Epithelial cell of esophagus (primary cell): ENCODE measurements around the gene SLC7A9.

Experiments
- DNase-seq: peaks from one replicate; pipeline ENCODE4 v3.0.0; 2010; ENCODE audit warnings: low read depth
- H3K4me3 ChIP-seq: 2 replicates; pipeline ENCODE4 v1.5.1; 2011; ENCODE audit warnings: mild to moderate bottlenecking, low read length, control low read depth
- TF ChIP-seq, protein P1 (sequence below): IDR thresholded peaks from 2 replicates; pipeline ENCODE4 v1.5.1; 2011; ENCODE audit warnings: low read depth, mild to moderate bottlenecking, low read length, control low read depth, inconsistent platforms; ENCODE audit not compliant: insufficient read depth; ENCODE audit errors: missing control alignments

Gene SLC7A9

DNA sequence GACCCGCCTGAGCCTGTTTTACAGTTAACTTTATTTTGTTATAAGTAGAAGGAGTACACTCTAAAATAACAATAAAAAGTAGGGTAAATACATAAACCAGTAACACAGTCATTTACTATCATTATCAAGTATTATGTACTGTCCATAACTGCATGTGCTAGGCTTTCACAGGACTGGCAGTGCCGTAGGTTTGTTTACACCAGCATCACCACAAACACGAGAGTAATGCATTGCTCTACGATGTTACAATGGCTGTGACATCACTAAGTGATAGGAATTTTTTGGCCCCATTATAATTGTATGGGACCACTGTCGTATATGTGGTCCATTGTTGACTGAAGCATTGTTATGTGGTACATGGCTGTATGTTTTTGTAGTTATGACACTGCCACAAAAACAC lies 41.3 kb upstream of the SLC7A9 start:
- no peak for DNase-seq
- no peak overlapping the region for H3K4me3 ChIP-seq
- TF ChIP-seq, protein P1, sequence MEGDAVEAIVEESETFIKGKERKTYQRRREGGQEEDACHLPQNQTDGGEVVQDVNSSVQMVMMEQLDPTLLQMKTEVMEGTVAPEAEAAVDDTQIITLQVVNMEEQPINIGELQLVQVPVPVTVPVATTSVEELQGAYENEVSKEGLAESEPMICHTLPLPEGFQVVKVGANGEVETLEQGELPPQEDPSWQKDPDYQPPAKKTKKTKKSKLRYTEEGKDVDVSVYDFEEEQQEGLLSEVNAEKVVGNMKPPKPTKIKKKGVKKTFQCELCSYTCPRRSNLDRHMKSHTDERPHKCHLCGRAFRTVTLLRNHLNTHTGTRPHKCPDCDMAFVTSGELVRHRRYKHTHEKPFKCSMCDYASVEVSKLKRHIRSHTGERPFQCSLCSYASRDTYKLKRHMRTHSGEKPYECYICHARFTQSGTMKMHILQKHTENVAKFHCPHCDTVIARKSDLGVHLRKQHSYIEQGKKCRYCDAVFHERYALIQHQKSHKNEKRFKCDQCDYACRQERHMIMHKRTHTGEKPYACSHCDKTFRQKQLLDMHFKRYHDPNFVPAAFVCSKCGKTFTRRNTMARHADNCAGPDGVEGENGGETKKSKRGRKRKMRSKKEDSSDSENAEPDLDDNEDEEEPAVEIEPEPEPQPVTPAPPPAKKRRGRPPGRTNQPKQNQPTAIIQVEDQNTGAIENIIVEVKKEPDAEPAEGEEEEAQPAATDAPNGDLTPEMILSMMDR, result no peak

DNA sequence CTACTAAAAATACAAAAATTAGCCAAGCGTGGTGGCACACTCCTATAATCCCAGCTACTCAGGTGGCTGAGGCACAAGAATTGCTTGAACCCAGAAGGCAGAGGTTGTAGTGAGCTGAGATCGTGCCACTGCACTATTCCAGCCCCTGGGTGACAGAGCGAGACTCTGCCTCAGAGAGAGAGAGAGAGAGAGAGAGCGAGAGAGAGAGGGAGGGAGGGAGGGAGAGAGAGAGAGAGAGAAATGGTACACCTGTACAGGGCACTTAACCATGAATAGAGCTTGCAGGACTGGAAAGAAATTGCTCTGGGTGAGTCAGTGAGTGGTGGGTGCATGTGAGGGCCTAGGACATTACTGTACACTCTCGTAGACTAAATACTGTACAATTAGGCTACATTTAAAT lies 40.5 kb upstream of the SLC7A9 start:
- TF ChIP-seq, protein P1, result no peak
- no peak for DNase-seq
- H3K4me3 ChIP-seq, result no peak overlapping the region

DNA sequence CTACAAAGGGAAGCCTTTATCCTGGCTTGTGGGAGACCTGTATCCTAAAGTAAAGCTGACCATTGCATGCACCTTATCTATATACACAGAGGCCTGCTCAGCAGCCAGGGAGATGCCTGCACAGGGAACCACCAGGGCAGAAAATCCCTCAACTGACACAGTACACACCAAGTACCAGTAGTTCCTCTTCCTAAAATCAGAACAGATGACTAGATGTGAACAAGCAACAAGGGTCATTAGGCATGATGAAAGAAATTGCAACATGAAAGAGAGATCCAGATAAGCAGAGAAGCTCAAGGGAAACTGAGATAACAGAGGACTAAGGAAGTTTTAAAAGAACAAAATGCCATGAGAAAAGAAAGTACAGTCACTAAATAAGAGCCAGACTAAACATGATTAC lies 39.7 kb upstream of the SLC7A9 start:
- TF ChIP-seq, protein P1, result no peak
- no peak overlapping the region for H3K4me3 ChIP-seq
- DNase-seq, result no peak

DNA sequence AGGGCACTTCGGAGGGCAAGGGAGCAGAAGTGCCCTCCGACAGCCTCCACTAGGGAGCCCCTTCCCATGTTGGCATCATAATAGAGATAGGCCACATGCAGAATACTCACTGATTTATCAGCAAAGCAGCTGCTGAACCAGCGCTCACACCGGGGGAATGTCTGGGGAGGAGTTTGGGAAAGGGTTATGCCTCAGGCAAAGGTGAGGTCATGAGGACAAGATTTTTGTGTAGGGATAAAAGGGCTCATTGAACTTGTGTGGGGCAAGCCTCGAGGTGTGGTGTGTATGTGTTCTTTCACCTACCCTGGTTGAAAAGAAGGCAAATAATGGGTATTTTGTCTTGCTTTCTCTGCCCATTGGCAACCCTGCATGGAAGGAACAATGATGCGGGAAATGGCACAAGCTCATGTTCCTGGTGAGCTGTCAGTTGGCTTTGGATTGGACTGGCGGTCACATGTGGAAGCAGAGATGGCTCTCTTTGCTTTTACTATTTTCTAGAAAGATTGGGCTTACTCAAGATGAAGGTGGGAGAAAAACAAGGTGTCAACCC lies 39.1 kb upstream of the SLC7A9 start:
- TF ChIP-seq, protein P1, result no peak
- no peak overlapping the region for H3K4me3 ChIP-seq
- DNase-seq, result peak; percentile 30

DNA sequence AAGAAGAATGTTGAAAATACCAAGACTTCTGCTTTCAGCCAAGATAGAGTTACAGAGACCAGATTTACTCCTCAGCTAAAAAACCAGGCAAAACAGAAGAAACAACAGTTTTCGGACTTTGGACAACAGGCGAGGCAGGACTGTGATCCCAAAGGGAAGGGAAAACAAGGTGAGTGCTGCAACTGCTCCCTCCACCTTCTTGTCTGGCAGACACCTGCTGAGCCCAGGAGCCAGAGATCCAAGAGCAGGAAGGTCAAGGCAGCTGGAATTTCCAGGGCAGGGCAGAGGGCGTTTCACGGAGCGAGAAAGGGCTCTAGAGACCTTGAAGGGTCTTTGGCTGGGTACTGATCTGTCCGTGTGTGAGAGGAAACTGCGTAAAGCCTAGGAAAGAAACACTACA lies 32.9 kb upstream of the SLC7A9 start:
- TF ChIP-seq, protein P1, result no peak
- H3K4me3 ChIP-seq, result no peak overlapping the region
- no peak for DNase-seq

DNA sequence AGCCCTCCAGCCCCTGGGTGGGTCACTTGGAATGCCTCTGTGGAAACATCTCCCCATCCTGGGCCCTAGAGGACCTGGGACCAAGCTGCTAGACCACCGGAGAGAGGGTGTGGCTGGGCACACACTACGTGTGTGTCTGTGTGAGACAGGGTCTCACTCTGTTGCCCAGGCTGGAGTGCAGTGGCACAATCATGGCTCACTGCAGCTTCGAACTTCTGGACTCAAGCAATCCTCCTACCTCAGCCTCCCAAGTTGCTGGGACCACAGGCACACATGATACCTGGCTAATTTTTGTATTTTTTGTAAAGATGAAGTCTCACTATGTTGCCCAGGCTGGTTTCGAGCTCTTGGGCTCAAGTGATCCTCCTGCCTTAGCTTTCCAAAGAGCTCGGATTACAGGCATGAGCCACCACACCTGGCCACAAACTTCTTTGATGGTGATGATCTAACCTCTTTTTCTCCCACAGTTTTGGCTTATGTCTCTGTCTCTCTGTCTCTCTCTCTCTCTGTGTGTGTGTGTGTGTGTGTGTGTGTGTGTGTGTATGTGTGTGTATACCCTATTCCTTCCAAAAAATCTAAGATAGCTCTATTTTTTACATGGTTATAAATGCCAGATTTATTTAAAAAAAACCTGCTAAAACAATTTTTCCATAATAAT lies 32.1 kb upstream of the SLC7A9 start:
- peak; percentile 8 for DNase-seq
- no peak overlapping the region for H3K4me3 ChIP-seq
- TF ChIP-seq, protein P1, result no peak

DNA sequence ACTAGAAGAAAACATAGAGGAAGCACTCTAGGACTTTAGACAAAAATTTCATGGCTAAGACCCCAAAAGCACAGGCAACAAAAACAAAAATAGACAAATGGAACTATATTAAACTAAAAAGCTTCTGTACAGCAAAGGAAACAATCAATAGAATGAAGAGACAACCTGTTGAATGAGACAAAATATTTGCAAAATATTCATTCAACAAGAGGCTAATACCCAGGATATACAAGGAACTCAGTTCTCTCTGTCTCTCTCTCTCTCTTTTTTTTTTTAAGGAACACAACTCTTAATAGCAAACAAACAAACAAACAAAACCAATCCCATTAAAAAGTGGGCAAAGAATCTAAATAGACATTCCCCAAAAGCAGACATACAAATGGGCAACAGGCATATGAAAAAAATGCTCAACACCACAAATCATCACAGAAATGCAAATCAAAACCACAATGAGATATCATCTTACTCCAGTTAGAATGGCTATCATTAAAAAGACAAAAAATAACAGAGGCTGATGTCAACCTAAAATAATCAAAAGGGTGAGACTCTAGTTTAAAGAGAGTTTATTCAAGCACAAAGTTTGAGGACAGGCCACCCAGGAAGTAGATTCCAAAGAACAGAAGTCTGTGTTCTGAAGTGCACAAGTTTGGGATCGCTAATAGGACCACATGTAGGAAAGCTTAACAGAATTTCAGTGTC lies 27.1 kb upstream of the SLC7A9 start:
- DNase-seq, result no peak
- TF ChIP-seq, protein P1, result no peak
- no peak overlapping the region for H3K4me3 ChIP-seq
